Measurements from ENCODE around the gene C2orf69.

C2orf69 gene

DNA sequence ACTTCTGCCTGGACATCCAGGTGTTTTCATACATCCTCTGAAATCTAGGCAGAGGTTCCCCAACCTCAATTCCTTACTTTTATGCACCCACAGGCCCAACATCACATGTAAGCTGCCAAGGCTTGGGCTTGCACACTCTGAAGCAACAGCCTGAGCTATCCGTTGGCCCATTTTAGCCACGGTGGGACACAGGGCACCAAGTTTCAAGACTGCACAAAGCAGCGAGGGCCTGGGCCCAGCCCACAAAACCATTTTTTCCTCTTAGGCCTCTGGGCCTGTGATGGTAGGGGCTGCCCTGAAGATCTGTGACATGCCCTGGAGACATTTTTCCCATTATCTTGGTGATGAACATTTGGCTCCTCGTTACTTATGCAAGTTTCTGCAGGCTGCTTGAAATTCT, 5.9 kb downstream of the C2orf69 start:
- no peak for DNase-seq

DNA sequence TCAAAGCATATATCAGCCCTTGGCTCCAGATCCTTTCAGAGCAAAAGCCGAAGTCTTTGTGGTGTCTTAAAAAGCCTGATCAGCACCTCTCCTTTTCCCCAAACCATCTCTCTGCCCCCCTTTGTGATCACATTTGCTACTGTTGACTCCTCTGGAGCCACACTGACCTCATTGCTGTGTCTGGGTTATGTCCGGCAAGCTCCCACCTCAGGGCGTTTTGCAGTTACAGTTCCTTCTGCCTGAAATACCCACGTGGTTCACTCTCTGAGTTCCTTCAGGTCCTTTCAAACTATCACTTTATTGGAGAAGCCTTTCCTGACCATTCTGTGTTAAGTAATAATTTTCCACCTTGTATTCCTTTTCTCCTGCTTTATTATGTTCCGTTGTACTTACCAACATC, 11.8 kb downstream of the C2orf69 start:
- DNase-seq: no peak

DNA sequence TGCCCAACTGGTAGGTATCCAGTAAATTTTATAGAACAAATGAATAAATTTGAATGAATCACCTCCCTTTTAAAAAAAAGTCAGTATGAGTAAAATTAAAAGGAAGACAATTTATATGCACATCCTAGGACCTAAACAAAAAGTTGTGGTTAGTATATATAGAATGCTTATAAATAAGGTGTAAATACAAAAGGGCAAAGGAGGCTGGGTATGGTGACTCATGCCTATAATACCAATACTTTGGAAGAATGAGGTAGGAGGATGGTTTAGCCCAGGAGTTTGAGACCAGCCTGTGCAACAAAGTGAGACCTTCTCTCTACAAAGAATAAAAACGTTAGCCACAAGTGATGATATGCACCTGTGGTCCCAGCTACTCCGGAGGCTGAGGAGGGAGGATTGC, 12.8 kb downstream of the C2orf69 start:
- DNase-seq: no peak

DNA sequence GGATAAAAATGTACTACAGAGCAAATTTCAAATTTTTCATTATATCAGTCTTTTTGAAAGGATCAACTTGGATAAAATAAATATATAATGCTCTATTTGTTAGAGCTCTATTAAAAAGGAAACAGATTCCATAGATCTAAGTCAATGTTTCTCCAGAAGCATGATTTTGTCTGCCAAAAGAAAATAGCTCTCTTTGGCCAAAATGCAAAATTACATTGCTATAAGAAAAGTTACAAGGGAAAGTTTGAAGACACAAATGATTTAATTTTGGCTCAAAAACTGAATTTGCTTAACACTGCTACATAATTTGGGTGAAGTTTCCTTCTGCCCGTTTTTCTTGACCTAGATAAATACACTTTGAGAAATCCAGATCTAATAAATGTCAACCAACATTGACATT, 15.7 kb downstream of the C2orf69 start:
- DNase-seq: no peak

DNA sequence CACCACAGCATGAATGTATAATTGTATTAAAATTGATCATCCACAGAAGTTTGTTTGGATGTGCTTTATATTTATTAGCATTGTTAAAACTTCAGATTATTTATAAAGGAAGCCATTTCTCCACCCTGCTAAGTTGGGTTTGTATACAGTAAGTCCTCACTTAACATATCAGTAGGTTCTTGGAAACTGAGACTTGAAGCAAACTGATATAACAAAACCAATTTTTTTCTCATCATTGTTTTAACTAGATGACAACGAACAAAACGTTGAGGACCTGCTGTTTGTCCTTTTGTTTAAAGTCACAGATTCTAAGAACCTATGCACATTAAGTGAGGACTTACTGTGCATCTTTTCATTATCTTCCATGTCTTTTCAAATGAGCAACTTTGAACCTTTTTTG, 17.1 kb downstream of the C2orf69 start:
- DNase-seq: no peak

DNA sequence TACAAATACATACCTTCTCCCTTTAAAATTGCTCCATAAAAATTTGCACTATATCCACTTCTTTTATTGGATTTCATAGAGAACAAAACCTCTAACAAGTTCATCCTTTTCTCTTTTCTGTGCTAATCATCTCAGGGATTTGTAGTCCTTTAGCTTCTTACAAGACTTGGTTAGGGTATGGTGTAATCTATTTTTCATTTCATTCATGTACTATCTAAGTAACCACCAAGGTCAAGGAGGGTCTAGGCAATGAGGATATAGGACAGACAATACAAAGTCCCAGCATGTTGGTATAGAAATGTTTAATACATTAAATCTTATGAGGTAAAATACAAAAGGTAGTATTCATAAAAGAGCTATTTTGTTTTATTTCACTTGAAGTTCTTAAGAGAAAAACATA, 17.5 kb downstream of the C2orf69 start:
- DNase-seq: no peak

DNA sequence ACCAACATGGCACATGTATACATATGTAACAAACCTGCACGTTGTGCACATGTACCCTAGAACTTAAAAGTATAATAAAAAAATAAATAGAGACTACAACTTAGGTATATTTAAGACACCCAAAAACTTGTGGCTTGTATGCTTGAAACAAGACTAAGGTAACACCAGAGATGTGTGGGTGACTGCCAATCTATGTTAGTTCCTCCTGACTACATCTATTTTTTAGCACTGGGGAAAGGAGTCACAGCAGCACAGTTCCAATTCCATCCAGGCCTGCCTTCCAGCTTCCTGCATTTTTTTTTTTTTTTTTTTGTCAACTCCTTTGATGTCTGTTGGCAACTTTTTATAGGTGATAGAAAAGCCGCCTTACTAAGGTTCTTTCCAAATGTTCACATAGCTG, 18.2 kb downstream of the C2orf69 start:
- DNase-seq: no peak

DNA sequence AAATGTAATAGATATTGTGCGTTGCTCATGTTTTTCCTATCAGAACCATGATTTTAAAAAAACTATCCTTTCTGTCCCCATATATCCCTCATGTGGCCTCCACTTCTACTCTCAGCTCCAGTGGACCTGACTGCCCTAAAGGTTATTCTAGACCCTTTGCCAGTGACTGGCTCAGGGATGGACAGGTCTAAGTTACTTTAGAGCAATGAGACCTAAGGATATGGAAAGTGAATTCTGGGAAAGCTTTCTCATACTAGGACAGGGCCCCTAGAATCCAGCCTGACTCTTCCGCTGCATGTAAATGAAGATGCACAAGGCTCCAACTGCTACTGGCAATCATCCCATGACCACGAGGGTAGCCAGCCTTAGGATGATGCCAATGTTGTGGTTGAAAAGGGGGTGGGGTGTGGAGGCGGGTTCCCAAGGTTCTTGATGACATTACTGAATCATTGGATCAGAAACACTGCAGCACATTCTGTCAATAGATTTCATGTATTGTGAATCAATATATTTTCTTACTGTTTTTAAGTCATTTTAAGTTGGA, 21.3 kb downstream of the C2orf69 start:
- no peak for DNase-seq

DNA sequence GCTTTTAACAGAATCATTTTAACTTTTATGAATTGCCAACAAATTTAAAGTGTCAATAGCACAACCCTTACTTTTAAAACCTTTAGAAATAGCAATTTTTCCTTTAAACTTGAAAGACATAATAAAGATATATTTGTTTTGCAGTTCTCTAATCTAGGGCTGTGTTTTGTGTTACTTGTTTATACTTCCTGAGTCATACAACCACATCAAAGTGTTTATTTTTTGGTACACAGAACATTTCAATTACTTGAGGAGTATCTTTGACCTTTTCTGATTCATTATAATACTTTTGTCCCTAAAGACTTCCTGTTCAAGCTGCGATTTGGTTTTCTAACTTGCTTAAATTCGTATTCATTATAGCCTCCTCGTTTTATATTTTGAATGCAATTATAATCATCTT, 22.4 kb downstream of the C2orf69 start:
- no peak for DNase-seq

DNA sequence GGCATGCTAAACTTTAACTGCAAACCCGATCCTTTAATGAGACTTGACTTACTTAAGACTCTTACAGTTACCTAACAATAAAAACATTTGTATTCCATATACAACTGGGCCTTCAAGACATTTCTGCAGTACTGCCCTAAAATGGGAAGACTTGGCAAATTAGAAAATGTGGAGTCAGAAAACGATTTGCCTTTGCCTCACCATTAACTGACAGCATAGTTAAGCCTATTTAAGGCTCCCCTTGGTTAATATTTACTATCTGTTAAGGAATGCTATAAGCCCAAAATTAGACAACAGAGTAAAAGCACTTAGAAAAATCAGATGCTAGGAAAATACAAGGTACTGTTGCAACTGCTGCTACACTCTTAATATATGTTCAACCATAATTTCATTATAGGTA, 25.5 kb downstream of the C2orf69 start:
- no peak for DNase-seq

DNA sequence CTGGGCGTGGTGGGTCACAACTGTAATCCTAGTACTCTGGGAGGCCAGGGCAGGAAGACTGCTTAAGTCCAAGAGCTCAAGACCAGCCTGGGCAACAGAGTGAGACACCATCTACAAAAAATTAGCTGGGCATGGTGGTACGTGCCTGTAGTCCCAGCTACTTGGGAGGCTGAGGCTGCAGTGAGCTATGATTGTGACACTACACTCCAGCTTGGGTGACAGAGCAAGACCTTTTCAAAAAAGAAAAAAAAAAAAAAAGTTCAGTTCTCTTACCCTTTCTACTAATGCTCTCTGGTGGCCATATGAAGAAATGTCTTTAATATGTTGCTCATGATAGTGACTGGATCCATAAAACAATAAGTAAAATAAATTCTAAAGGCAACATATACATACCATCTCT, 29.3 kb downstream of the C2orf69 start:
- no peak for DNase-seq

DNA sequence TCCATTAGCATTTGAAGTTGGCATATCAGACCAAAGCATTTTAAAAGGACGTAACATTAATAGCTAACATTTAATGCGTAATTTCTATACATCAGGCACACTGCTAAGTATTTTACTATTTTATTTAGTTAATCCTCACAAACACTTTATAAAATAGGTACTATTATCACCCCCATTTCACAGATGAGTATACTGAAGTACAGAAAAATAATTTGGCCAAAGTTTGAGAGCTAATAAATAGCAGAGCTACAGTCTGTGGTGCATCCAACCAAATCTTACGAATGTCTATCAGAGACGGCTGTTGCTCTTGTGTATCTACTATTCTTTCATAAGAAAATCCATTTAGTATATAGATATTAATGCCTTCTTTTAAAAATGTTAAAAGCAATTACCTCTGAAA, 32.3 kb downstream of the C2orf69 start:
- no peak for DNase-seq

DNA sequence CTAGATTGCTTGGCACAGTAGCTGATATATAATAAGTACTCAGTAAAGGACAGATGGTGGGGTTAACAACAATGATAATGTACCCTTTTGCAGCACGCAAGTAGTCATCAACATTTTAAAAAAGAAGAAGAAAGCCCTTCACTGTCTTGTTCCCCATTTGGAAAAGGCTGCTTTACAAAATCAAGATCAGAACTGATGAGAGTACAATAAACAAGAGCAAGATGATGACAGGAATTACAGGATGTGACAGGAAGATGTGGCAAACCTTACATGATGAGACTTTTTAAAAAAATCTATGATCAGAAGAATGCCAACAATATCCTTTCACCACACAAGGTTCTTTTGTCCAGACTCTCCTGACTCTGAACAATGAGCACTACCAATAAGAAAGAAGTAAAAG, 35.1 kb downstream of the C2orf69 start:
- no peak for DNase-seq

DNA sequence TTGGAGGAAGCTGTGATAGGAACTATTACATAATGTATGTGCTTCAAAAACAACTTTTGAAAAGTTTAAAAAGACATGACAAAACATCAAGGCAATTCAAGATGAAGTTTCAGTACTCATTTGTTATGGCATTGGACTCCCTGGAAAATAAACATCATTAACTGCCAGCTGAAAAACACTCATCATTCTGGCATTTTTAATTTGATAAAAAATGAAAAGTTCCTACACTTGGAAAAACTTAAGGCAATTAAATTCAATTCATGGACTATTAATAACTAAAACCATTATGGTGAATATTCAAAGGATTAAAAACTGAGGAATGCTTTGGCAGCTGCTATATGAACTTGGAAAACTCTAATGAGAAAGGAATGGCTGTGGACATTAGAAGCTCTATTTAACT, 35.7 kb downstream of the C2orf69 start:
- no peak for DNase-seq

DNA sequence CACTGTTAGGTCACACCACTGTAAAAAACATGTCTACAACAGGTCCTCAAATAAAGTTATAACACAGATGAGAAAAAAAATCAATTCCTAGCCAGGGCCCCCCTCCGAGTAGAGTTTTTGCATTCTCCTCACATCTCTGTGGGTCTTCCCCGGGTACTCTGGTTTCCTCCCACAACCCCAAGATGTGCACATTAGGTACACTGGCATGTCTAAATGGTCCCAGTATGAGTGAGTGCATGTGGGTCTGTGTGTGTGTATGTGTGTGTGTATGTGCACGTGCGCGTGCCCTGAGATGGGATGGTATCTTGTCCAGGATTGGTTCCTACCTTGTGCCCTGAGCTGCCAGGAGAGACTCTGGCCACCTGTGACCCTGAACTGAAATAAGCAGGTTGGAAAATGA, 39.3 kb downstream of the C2orf69 start:
- DNase-seq: no peak

DNA sequence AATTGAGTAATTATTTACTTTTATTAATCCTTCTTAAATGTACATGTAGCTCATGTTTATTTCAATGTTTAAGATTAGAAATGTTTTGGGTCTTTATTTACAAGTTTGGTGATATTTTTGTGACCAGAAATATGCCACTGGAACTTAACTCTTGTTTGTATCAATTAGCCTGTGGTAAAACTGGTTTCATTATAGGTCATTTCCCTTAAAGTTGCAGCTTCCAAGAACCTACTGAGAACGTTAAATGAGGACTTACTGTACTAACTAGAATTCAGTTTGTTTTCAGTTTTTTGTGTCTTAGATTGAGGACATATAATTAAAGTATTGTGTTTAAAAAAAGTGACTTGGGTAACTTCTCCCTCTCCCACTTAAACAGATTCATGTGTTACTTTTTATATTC, 39.9 kb downstream of the C2orf69 start:
- no peak for DNase-seq

DNA sequence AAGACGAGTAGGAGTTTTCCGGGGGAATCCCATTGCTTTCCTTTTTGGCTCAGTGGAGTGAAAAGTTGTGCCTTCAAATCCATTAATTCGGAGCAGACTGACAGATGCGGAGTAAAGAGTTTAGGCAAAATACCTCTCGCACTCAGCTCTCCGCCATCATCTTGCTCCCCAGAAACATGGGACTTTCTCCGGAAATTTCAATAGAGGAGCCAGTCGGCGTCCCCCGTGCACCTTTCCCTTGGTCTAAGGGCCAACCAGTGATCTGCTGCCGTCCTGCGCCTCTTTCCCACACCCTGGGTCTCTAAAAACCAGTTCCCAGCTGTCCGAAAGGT, 43.9 kb downstream of the C2orf69 start:
- DNase-seq: no peak

DNA sequence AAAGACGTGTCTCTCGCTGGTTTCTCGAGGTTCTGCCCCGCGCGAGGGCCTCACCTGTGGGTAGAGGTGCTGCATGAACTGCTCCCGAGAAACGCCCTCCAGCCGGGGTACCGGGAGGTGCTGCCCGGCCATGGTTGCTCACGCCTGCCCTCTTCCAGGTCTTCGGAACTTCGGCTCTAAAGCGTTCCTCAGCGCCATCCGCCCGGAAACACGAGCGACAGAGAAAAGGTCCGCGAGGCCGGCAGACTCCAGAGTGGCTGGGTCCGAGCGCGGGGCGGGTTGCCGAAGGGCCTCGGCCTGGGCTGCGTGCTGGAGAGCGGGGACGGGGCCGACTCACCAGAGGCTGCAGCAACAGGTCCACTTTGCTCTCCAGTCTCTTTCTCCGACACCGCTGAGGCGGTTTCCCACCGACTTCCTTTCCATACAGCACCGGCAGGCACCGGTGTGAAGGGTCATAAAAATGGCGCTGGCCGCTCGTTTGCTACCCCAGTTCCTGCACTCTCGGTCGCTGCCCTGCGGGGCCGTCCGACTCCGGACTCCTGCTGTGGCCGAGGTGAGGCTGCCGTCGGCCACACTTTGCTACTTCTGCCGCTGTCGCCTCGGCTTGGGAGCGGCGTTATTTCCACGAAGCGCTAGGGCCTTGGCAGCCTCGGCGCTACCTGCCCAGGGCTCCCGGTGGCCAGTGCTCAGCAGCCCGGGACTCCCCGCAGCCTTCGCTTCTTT, 44.4 kb downstream of the C2orf69 start, which contains the start of the genes MAIP1 and TYW5:
TSS of gene MAIP1 (plus strand) at position 244 of the 723 bp plus-strand sequence. CDS start at position 461, 217 bp downstream.
TSS of gene TYW5 (minus strand) at position 153 of the 723 bp plus-strand sequence. CDS start at position 132, 21 bp downstream.
- peak; percentile 72 to 73 for DNase-seq

DNA sequence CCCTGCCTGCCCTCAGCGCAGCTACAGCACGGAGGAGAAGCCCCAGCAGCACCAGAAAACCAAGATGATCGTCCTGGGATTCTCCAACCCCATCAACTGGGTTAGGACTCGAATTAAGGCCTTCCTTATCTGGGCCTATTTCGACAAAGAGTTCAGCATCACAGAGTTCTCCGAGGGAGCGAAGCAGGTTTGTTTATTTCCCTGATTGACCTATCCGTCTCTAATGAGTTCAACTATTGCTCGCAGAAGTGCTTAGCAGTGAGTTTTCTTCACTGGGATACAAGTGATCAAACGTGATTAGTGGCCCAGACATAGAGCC, 44.9 kb downstream of the C2orf69 start:
- no peak for DNase-seq

DNA sequence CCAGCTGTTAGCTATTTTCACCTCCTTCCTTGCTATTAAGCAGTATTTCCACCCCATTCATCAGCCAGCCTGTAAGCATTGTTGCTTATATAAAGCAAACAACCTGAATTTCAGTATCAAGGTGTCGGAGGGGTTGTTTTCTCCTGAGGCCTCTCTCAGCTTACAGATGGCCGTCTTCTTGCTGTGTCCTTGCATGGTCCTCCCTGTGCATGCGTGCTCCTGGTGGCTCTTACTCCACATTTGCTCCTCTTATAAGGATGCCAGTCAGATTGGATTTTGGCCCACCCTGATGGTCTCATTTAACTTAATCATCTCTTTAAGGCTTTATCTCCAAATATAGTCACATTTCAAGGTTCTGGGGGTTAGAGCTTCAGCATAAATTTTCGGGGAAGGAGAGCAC, 46.9 kb downstream of the C2orf69 start:
- DNase-seq: no peak

DNA sequence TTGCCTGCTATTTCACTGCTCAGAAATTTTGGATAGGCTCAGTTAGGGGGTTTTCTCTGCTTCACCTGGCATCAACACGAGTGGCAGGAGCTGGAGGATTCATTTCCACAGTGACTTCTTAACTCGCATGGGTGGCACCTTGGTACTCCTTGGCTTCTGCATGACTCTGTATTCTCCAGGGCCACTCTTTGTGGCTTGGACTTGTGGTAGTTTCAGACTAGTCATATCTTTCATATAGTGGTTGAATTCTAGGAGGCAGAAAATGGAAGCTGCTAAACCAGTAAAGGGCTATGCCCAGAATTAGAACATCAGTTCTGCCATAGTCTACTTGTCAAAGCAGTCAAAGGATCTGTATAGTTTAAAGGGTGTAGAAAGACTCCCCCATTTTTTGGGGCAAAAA, 51.1 kb downstream of the C2orf69 start:
- DNase-seq: no peak

DNA sequence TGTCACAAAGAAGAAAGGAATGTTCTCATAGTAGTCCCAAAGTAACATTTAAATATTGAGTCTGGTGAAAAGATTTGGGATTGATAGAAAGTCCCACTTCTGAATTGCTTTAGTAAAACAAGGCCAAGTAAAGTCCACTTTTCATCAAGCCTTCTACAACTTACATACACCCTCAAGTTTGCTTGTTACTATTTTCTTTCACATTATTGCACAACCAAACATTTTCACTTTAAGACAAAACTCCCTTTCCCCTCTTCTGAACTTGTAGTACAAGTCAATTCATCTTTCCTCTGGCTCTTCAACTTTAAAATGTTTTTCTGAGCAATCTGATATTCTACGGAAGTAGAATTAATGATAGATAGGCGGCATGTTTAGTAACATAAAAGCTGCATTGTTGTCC, 55.3 kb downstream of the C2orf69 start:
- DNase-seq: no peak

DNA sequence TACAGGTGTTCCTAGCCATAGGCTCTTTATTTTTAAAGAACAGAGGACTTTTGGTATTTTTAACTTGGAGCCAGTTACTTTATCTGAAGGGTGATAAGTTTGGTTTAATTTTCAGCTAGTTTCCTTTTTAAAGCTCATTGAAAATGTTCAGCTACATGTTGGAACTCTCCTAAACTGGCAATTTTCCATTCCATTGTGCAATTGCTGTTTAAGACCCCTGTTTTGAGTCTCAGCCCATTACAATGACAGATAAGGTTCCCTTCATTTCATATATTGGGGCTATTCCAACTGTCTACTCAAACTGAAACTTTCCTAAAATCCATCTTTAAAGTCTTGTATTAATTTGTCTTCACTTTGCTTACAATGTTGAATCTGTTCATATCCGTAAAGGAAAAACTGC, 55.9 kb downstream of the C2orf69 start:
- DNase-seq: no peak

DNA sequence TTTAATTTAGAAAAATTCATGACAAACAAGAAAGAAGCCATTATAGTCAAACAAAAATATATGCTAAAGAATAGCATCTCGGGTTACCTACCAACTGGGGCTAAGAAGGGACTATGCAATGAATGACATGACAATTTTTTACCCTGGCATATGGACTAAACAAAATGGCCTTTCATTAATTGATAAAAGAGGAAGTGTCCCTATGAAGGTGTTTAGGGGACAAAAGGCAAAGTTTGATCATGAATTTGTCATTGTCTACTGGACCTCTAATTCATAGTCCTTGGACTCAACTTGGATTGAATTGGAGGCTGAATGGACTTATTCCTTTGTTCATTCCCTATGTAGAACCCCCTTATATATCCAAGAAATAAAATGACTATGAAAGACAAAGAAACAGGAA, 57.0 kb downstream of the C2orf69 start:
- no peak for DNase-seq

DNA sequence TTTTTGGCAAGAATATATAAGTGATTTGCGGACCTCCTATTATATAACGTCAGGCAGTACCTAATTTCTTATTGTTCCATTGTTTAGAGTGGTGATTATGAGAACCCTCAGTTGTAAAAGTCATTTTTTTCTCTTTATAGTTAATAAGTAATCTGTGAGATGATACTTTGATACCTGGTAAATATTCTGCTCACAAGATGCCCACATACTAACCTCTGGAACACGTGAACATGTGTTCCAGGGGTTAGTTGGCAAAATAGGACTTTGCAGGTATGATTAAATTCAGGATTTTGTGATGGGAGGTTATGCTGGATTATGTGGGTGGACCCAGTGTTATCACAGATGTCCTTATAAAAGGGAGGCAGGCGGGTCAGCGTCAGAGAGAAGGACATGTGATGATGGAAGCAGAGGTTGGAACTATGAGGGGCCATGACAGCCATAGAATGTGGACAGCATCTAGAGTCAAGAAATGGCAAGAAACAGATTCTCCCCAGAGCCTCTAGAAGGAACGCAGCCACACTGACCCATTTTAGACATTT, 61.1 kb downstream of the C2orf69 start:
- DNase-seq: no peak

Data from stimulated activated CD4-positive, alpha-beta T cell treated with anti-CD3 and anti-CD28 coated beads, Interleukin-4, amount 100 ng/mL, for 4 hours (primary cell).